Spleen (tissue), 11 donors: ENCODE data around the gene PTPRT. TPM values are rescaled to one million over a fixed set of nuclear protein-coding genes. Genes with fewer than 3 reads are reported as not detected.

Source experiments
- DNase-seq: peaks from one replicate; pipeline ENCODE4 v3.0.0-alpha.2; 2020
- H3K27ac ChIP-seq, 8 donors: fragments of 200-600 bp; sonication (generic) in 7 of 8; 1 replicate in 4 of 8; 2 replicates in 4 of 8; pipeline versions ENCODE4 v1.5.0 to v1.8.0; 2016 to 2021; ENCODE audit warnings: inconsistent platforms in 4 of 8, mild to moderate bottlenecking in 4 of 8, moderate library complexity in 1 of 8
- H3K27me3 ChIP-seq, 7 donors: fragments of 200-600 bp; sonication (generic) in 6 of 7; replicated peaks in 1 of 7; 1 replicate in 4 of 7; 2 replicates in 3 of 7; pipeline versions ENCODE4 v1.5.0 to v1.8.0; 2016 to 2021; ENCODE audit warnings: inconsistent platforms in 3 of 7, mild to moderate bottlenecking in 1 of 7
- H3K36me3 ChIP-seq, 6 donors: fragments of 200-600 bp; sonication (generic) in 5 of 6; 1 replicate in 4 of 6; 2 replicates in 2 of 6; pipeline versions ENCODE4 v1.5.0 to v1.8.0; 2016 to 2021; ENCODE audit warnings: inconsistent platforms in 2 of 6
- H3K4me1 ChIP-seq, 6 donors: fragments of 200-600 bp; sonication (generic) in 5 of 6; 1 replicate in 3 of 6; 2 replicates in 3 of 6; pipeline versions ENCODE4 v1.5.0 to v1.8.0; 2016 to 2021; ENCODE audit warnings: inconsistent platforms in 3 of 6
- H3K4me3 ChIP-seq, 8 donors: fragments of 200-600 bp; sonication (generic) in 7 of 8; 1 replicate in 4 of 8; 2 replicates in 4 of 8; pipeline versions ENCODE4 v1.5.0 to v1.8.0; 2016 to 2021; ENCODE audit warnings: inconsistent platforms in 4 of 8, mild to moderate bottlenecking in 4 of 8, moderate library complexity in 2 of 8
- H3K9me3 ChIP-seq, 8 donors: fragments of 200-600 bp; sonication (generic) in 7 of 8; 1 replicate in 4 of 8; 2 replicates in 4 of 8; pipeline versions ENCODE4 v1.5.0 to v1.8.0; 2016 to 2021; ENCODE audit warnings: inconsistent platforms in 4 of 8
- CTCF ChIP-seq, 11 experiments: fragments of 200-600 bp in 7 of 11; fragments of 450-650 bp in 4 of 11; sonication (generic) in 4 of 11; IDR thresholded peaks in 8 of 11; conservative IDR thresholded peaks in 3 of 11; 1 replicate in 7 of 11; 2 replicates in 4 of 11; pipeline versions ENCODE4 v1.4.0 to v1.8.0; 2016 to 2021; ENCODE audit warnings: antibody characterized with exemption in 11 of 11, inconsistent platforms in 4 of 11, mild to moderate bottlenecking in 1 of 11
- POLR2A ChIP-seq, 3 donors: fragments of 450-650 bp; IDR thresholded peaks; one replicate each; pipeline ENCODE4 v1.5.1; 2017; ENCODE audit warnings: antibody characterized with exemption in 3 of 3, mild to moderate bottlenecking in 1 of 3
- POLR2AphosphoS5 ChIP-seq, 3 donors: sonication (generic); formaldehyde crosslinking; IDR thresholded peaks; one replicate each; pipeline ENCODE4 v1.5.1; 2017; ENCODE audit warnings: antibody characterized with exemption in 3 of 3
- WGBS, 5 donors: extraction: QIAGEN DNeasy Blood & Tissue Kit in 3 of 5; methylation state at CpG; one replicate each; pipeline versions ENCODE4 v1.1.5 to v1.1.7; 2013 to 2018; 5-methylcytosine and 5-hydroxymethylcytosine counted together
- intact Hi-C: fragments of 100-400 bp; cut with DNase I; formaldehyde crosslinking; loops from one replicate; pipeline ENCODE4 v1.15.0; 2023; ENCODE audit warnings: low total_unique reads
- polyA plus RNA-seq, 3 donors: library from polyadenylated mRNA; stranded (reverse); fragments of 200-250 nt; gene quantifications; one replicate each; pipeline ENCODE4 v1.2.1, GENCODE V29; 2013
- total RNA-seq, 7 donors: library from RNA; depleted of rRNA in 3 of 7; stranded (reverse); fragments of >200 nt in 3 of 7; fragmentation: NEBNext Ultra II Directional in 4 of 7; extraction: Animal tissue kit (Norgen Biotek cat#: 25700) in 4 of 7; gene quantifications; one replicate each; pipeline versions ENCODE4 v1.1.0 to v1.2.1, GENCODE V29; 2016 to 2021
- donor health status: healthy with polysubstance abuse.
- donor health status: DM: no; HTN: no; CAD: no; lungs with moderate emphysema.
- donor health status: DM: no; HTN: no; CAD: no.
- donor health status: Bipolar disorder and iron deficiency.
- donor health status: healthy.
- donor health status: DM: no; HTN: no; CAD: no.
- donor health status: DM: yes; HTN: yes; CAD: no.

The PTPRT gene
- total and polyA plus RNA-seq, 10 donors, result 0.02 to 4.7 (median 1.2) TPM

- Histone ChIP-seq H3K9me3 (no peaks in the 10 kb centered on the region), H3K27me3 (no peaks in the 10 kb centered on the region), H3K27ac (no peak overlapping the region), H3K4me1 (no peaks in the 10 kb centered on the region), H3K36me3 (no peaks in the 10 kb centered on the region), H3K4me3 (no peak overlapping the region)
- intact Hi-C loops, result no loop called here
- WGBS, 5 donors, result 47 to 59% (median 56%) methylated on average over 6 of the region's 6 CpGs
- no peak for DNase-seq
- no peak for TF ChIP-seq POLR2A (IDR thresholded peaks at IDR 0.05)
- TF ChIP-seq POLR2AphosphoS5 (IDR thresholded peaks at IDR 0.05), result no peak
- TF ChIP-seq CTCF (IDR thresholded peaks at IDR 0.05 in 8 of 11, conservative IDR thresholded peaks at IDR 0.05 in 3 of 11), result no peak
These were observed 837.6 kb downstream of the PTPRT start for GRCh38 chr20:42352096-42352495.

GRCh38 chr20:42350521-42350920 lies 839.2 kb downstream of the PTPRT start:
- H3K4me3 ChIP-seq, result no peak overlapping the region
- no peaks in the 10 kb centered on the region for H3K27me3 ChIP-seq
- no peaks in the 10 kb centered on the region for H3K4me1 ChIP-seq
- TF ChIP-seq POLR2A (IDR thresholded peaks at IDR 0.05) (no peak), POLR2AphosphoS5 (IDR thresholded peaks at IDR 0.05) (no peak), CTCF (IDR thresholded peaks at IDR 0.05 in 8 of 11, conservative IDR thresholded peaks at IDR 0.05 in 3 of 11) (no peak)
- intact Hi-C loops, result no loop called here
- H3K9me3 ChIP-seq, result no peaks in the 10 kb centered on the region
- WGBS, 5 donors, result 59 to 88% (median 80%) methylated on average over 5 to 7 of the region's 7 CpGs
- H3K27ac ChIP-seq, result no peak overlapping the region
- no peak for DNase-seq
- H3K36me3 ChIP-seq, result no peaks in the 10 kb centered on the region

GRCh38 chr20:42346189-42347170 lies 843.2 kb downstream of the PTPRT start:
- no peak for TF ChIP-seq CTCF (IDR thresholded peaks at IDR 0.05 in 8 of 11, conservative IDR thresholded peaks at IDR 0.05 in 3 of 11)
- no peak for TF ChIP-seq POLR2A (IDR thresholded peaks at IDR 0.05)
- intact Hi-C loops, result no loop called here
- Histone ChIP-seq H3K27ac (no peak overlapping the region), H3K27me3 (no peaks in the 10 kb centered on the region), H3K4me1 (no peaks in the 10 kb centered on the region), H3K4me3 (no peak overlapping the region), H3K9me3 (no peaks in the 10 kb centered on the region), H3K36me3 (no peaks in the 10 kb centered on the region)
- WGBS, 5 donors, result 83 to 91% (median 88%) methylated on average over 10 of the region's 10 CpGs
- no peak for DNase-seq

- TF ChIP-seq POLR2A (IDR thresholded peaks at IDR 0.05), result no peak
- Histone ChIP-seq H3K9me3 (no peaks in the 10 kb centered on the region), H3K4me3 (no peak overlapping the region), H3K4me1 (no peaks in the 10 kb centered on the region), H3K36me3 (no peaks in the 10 kb centered on the region), H3K27me3 (no peaks in the 10 kb centered on the region), H3K27ac (no peak overlapping the region)
- no peak for DNase-seq
- 72 to 91% (median 87%) methylated on average over 2 of the region's 2 CpGs for WGBS, 5 donors
- intact Hi-C loops, result no loop called here
These were observed 848.1 kb downstream of the PTPRT start for GRCh38 chr20:42341654-42342053.
